ENCODE measurements around the gene MYL12A. TPM values are rescaled to one million over a fixed set of nuclear protein-coding genes. Genes with fewer than 3 reads are reported as not detected.

Gene MYL12A
- total and polyA plus RNA-seq, 2 of the 4 experiments (the other 2 are of a cell fraction): 549 to 580 TPM

DNA sequence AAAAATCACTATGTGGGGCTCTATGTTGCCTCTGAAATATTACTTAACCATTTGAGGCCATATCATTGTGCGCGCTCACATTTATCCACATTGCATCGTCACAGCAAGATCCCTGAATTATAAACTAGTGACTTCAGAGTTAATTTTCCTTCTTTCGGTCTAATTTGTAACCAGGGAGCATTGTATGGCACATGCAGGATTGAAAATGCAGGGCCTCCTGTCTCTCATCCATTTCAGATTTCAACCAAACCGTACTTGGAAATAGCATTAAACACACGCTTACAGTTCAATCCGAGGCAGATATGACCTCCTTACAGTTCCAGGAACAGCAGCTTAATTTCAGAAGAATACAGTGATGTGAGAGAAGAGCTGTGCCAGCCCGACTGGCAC lies 28.4 kb upstream of the MYL12A start:
- dilution Hi-C loops (cut with HindIII; ENCODE audit: low sequenced_read_pairs, unreplicated experiment) (no loop called here), in situ Hi-C loops (cut with MboI; ENCODE audit: low sequenced_read_pairs) (no loop called here), intact Hi-C loops (cut with micrococcal nuclease) (no loop called here)
- Histone ChIP-seq H3K27ac (ENCODE audit: insufficient read depth, low read length) (no peak overlapping the region), H3K36me3 (ENCODE audit: control insufficient read depth, insufficient read depth, low read length) (no peaks in the 10 kb centered on the region), H3K18ac (ENCODE audit: low read depth, low read length) (no peak overlapping the region), H3K79me1 (ENCODE audit: low read depth in 1 of 2, low read length in 2 of 2) (no peaks in the 10 kb centered on the region), H3K9ac (ENCODE audit: low read depth, low read length) (no peak overlapping the region), H4K8ac (ENCODE audit: low read depth in 2 of 2, low read length in 2 of 2) (no peak overlapping the region), H3K27me3 (ENCODE audit: control insufficient read depth, insufficient read depth, low read length) (peaks cover 8% of the 10 kb centered on the region), H2AFZ (replicated peaks; ENCODE audit: low read length, poor library complexity) (no peak overlapping the region), H3K4me3 (ENCODE audit: insufficient read depth, low read depth, low read length) (no peak overlapping the region), H3K23ac (ENCODE audit: low read depth, low read length) (no peak overlapping the region), H2BK15ac (ENCODE audit: low read depth, low read length) (no peak overlapping the region), H3K4me1 (ENCODE audit: control insufficient read depth, insufficient read depth, low read length) (no peaks in the 10 kb centered on the region), H2BK20ac (ENCODE audit: low read depth, low read length) (no peak overlapping the region), H4K20me1 (ENCODE audit: insufficient read depth, low read length) (no peaks in the 10 kb centered on the region), H2BK120ac (ENCODE audit: low read depth, low read length) (no peak overlapping the region), H3K9me3 (ENCODE audit: control insufficient read depth, insufficient read depth, low read length) (no peaks in the 10 kb centered on the region), H3K14ac (replicated peaks; ENCODE audit: low read depth, low read length) (no peak overlapping the region), H2BK5ac (ENCODE audit: low read depth, low read length, poor library complexity, severe bottlenecking) (no peak overlapping the region), H2AK9ac (replicated peaks; ENCODE audit: low read depth, low read length, poor library complexity) (no peak overlapping the region), H3K4me2 (ENCODE audit: low read depth, low read length) (no peak overlapping the region), H3K9me1 (ENCODE audit: insufficient read depth, low read length) (no peaks in the 10 kb centered on the region), H3K56ac (ENCODE audit: extremely low read depth, insufficient read depth, low read length) (no peak overlapping the region), H4K91ac (ENCODE audit: insufficient read depth, low read depth, low read length) (no peak overlapping the region), H2AK5ac (ENCODE audit: low read depth, low read length) (no peak overlapping the region), H3K4ac (ENCODE audit: low read depth, low read length) (no peak overlapping the region), H4K5ac (ENCODE audit: low read depth, low read length) (no peak overlapping the region)
- ChIA-PET CTCF (interaction anchor here (0.6 kb wide), 2 partner anchors 24 to 492 kb away, joined by 3 to 5 read pairs; no protein-coding TSS in a partner anchor), POLR2A (ENCODE audit: unreplicated experiment) (no interaction called here)
- no TSS peak for BruUV-seq (replicated peaks)
- no CpG with 5 or more reads among the region's 8 CpGs for WGBS, 2 experiments (ENCODE audit: extremely low coverage in 2 of 2, insufficient read length in 1 of 2)
- DNase-seq (no peak), ATAC-seq (ENCODE audit: low read depth) (no peak)
- TF ChIP-seq NFE2L2 (IDR thresholded peaks at IDR 0.05; ENCODE audit: low read depth, low read length): no peak
- TF ChIP-seq CEBPB (IDR thresholded peaks at IDR 0.05; ENCODE audit: low read depth, low read length): no peak
- TF ChIP-seq, protein P1, sequence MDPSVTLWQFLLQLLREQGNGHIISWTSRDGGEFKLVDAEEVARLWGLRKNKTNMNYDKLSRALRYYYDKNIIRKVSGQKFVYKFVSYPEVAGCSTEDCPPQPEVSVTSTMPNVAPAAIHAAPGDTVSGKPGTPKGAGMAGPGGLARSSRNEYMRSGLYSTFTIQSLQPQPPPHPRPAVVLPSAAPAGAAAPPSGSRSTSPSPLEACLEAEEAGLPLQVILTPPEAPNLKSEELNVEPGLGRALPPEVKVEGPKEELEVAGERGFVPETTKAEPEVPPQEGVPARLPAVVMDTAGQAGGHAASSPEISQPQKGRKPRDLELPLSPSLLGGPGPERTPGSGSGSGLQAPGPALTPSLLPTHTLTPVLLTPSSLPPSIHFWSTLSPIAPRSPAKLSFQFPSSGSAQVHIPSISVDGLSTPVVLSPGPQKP (IDR thresholded peaks at IDR 0.05; ENCODE audit: borderline replicate concordance, low read depth, low read length): no peak
- no peak for TF ChIP-seq POLR2A (IDR thresholded peaks at IDR 0.05; ENCODE audit: low read depth, low read length)
- TF ChIP-seq BHLHE40 (IDR thresholded peaks at IDR 0.05; ENCODE audit: low read depth, low read length): no peak
- TF ChIP-seq SMC3 (IDR thresholded peaks at IDR 0.05; ENCODE audit: low read depth, low read length): no peak
- TF ChIP-seq, protein P2, sequence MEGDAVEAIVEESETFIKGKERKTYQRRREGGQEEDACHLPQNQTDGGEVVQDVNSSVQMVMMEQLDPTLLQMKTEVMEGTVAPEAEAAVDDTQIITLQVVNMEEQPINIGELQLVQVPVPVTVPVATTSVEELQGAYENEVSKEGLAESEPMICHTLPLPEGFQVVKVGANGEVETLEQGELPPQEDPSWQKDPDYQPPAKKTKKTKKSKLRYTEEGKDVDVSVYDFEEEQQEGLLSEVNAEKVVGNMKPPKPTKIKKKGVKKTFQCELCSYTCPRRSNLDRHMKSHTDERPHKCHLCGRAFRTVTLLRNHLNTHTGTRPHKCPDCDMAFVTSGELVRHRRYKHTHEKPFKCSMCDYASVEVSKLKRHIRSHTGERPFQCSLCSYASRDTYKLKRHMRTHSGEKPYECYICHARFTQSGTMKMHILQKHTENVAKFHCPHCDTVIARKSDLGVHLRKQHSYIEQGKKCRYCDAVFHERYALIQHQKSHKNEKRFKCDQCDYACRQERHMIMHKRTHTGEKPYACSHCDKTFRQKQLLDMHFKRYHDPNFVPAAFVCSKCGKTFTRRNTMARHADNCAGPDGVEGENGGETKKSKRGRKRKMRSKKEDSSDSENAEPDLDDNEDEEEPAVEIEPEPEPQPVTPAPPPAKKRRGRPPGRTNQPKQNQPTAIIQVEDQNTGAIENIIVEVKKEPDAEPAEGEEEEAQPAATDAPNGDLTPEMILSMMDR (conservative IDR thresholded peaks at IDR 0.05; ENCODE audit: low read depth, low read length): no peak
- no peak for TF ChIP-seq RFX5 (IDR thresholded peaks at IDR 0.05; ENCODE audit: low read depth, low read length)

Data from IMR-90 (cell line).